Nucleus accumbens (tissue), 56 donors: Measurements from ENCODE around the gene THY1.
"Not testable (repeated sequence)": the region's sequence is repeated elsewhere in the genome, so short reads cannot be mapped to it uniquely, and the experiment has no call there.

Experiments used
- DNase-seq, 56 donors: peaks; one replicate each; lab custom pipeline; 2025; lab: John Stamatoyannopoulos, UW

Gene THY1

DNA sequence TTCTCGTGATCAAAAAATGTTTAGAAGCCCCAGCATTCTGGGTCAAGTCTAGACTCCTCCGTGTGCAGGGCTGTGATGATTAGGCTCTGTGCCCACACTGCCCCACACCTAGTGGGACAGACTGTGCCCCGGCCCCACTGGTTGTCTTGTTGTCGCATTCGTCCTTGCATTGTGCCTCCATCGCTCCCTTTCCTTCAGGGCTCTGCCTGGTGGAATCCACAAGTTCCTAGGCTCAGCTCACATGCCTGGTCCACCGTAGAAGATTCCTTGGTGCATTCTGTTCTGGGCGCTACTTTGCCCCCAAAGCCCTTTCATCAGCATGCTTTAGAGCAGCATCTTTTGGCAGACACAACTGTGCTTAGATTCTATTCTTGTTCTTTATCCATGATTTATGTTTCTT lies 23.5 kb upstream of the THY1 start:
- no peak for DNase-seq

DNA sequence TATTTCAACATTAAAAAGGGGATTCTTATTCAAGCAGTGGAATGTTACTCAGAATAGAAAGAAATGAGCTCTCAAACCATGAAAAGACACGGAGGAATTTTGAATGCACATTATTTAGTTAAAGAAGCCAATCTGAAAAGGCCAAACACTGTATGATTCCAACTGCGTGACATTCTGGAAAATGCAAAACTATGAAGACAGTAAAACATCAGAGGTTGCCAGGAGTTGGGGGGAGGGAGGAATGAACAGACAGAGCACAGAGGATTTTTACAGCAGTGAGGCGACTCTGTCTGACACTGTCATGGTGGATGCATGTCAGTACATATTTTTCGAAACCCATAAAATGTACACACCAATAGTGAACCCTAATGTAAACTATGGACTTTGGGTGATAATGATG lies 22.9 kb upstream of the THY1 start:
- peak in 7 of 56 donors; percentile 18 to 37 (median 24) for DNase-seq

DNA sequence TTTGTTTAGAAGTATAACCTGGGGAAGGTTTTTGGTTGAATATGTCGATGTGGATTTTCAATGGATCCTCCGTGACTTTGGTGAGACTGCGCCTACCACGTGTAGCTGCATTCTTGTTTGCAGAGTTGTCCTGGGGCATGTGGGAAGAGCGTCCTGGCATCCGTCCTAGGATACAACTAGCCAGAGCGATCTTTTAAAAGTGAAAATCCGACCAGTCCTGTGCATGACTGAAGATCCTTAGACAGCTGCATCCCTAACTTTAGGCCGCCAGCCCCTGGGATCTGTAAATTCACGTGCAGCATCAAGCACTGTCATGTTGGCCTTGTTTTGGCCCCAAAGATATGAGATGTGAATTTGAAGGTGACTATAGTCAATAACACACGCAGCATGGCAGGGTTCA lies 22.4 kb upstream of the THY1 start:
- DNase-seq: no peak

DNA sequence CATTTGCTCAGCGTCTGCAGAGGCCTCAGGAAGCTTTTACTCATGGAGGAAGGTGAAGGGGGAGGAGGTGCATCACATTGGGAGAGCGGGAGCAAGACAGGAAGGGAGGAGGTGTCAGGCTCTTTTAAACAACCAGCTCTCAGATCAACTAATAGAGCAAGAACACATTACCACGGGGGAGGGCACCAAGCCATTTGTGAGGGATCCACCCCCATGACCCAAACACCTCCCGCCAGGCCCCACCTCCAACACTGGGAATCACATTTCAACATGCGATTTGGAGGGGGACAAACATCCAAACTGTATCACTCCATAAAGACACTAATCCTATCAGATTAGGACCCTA lies 18.9 kb upstream of the THY1 start:
- DNase-seq: no peak

DNA sequence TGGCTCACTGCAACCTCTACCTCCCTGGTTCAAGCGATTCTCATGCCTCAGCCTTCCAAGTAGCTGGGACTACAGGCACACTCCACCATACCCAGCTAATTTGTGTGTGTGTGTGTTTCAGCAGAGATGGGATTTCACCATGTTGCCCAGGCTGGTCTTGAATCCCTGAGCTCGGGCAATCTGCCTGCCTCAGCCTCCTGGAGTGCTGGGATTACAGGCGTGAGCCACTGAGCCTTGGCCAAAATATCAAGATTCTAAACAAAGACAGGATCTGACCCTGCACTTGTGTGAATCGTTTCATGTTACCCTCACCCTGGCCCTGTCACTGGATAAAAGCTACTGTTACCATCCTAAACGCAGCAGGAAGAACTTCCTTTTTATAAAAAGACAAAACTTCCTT lies 15.6 kb upstream of the THY1 start:
- no peak for DNase-seq

DNA sequence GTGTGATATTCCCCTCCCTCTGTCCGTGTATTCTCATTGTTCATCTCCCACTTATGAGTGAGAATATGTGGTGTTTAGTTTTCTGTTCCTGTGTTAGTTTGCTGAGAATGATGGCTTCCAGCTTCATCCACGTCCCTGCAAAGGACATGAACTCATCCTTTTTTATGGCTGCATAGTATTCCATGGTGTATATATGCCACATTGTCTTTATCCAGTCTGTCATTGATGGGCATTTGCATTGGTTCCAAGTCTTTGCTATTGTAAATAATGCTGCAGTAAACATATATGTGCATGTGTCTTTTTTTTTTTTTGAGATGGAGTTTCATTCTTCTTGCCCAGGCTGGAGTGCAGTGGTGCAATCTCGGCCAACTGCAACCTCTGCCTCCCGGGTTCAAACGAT lies 14.5 kb upstream of the THY1 start:
- not testable (repeated sequence) for DNase-seq

DNA sequence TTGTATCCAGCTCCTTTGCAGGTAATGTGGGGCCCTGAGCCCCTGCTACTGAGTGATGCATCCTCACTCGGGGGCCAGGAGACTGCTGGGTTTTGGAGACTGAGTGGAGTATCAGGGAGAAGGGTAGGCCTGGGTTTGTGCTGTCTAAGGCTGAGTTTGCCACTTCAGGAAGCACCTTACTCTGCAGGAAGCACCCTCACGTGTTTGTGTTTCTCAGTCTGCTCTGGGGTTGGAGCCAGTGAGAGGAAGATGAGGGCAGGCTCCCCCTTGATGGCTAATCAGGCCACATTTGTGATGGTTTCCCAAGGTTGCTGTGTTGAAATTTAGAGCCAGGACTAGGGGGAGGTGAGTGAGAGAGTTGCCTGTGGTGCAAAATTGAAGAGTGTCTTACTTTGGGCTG lies 13.7 kb upstream of the THY1 start:
- DNase-seq: no peak

DNA sequence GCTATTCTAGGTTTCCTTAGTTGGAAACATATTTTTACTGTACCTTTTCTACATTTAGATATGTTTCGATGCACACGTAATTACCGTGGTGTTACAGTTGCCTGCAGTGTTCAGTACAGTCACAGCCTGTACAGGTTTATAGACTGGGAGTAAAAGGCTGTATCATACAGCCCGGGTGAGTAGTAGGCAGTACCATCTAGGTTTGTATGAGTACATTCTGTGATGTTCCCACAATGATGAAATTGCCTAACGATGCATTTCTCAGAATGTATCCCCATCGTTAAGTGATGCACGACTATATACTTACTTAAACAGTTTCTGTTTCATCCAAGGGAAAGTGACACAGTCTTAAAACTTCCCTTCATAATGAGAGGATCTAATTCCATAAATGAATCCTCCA lies 13.1 kb upstream of the THY1 start:
- DNase-seq: no peak

DNA sequence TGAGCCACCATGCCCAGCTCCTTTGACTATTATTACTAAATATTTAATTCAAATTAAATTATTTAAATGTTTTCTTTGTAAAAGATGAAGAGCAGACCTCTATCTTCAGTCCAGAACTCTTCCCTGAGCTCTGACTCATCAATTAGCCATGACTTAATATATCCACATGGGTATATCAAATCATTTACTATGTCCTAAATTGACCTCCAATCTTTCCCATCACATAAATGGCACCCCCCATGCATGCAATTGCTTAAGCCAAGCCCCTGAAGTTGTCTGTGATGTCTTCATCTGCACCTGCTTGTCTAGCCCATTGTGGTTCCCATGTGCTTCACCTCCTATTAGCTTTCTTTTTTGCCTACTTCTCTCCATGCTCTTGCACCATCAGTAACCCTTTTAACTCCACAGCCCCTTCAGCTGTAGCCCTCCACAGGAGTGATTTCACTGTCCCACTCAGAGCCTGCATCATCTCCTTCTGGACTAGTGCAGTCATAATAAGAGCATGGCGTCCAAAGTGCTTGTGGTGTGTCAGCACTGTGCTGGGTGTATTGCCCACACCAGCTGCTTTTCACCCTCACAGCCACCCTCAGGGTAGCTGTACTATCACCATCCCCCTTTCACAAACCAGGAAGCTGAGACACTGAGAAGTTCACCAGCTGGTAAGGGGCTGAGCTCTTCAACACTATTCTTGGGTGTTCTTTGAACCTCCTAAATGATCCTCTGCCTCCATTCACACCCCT lies 11.8 kb upstream of the THY1 start:
- no peak for DNase-seq

DNA sequence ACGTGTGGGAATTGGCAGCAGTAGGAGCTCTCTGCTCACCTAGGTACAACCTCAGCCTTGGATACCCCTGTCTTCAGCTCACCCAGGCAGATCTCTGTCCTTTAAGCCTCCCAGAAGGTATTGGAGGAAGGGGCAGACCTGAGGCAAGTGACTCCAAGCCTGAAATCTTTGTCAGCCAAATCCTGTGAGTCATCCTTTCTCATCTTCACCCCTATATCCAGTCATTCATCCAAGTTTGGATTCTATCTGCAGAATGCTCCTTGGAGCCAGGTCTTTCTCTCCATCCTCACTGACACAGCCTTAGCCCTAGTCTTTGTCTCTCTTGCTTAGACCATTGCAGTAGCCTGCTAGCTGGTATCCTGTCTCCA lies 10.4 kb upstream of the THY1 start:
- peak in 3 of 56 donors; percentile 37 to 49 (median 47) for DNase-seq

DNA sequence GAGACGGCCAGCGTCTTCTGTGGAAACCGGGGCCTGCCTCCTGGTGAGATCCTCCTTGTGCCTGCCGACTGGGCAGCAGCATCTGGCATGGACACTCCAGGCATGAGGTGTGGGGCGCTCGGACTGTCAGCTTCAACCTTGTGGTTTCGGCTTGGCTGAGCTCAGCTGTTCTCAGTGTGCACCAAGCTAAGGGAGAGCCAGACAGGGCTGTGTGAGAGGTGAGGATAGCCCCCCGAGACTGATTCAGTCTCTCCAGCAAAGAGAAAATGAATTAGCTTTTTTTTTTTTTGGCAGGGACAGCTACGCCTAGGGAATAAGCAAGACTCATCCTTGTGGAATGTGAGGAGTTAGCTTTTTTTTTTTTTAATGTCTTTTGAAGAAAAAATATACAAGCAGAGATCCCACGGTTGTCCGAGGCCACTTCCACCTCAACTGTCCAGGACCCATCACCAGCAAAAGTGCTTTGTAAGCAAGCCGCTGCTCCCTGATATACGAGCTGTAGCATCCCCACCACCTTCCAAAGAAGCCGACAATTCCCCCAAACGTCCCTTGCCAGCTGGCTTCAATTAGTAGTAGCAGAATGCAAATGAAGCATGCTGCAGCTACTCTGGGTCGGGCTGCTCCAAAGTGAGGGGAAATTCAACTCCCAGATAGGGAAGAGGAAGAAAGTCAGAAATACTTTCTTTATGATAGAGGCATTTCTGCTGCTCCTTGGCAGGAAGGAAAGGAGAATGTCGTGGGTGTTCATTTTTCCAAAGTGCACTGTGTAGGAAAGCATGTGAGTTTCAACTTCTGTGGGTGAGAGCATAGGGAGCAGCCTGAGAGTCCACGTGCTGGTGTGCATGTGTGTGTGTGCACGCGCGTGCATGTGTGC lies 9.7 kb upstream of the THY1 start:
- DNase-seq: peak in 15 of 56 donors; percentile 24 to 68 (median 49)

DNA sequence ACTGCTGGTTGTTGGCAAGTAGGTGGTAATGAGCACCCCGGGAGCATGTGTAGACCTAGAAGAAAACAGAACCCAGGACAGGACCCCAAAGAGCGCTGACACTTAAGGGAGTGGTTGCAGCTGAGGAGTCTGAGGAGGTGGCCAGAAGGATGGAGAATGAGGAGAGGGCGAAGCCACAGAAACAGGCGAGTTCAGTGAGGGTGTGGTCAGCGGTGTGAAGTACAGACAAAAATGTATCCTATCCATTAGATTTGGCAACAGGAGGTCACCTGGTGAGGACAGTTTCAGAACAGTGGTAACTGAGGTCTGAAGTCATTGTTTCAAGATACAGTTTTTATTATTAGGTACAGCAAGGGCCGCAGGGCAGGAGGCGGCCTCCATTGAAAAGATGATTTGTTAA lies 8.6 kb upstream of the THY1 start:
- no peak for DNase-seq

DNA sequence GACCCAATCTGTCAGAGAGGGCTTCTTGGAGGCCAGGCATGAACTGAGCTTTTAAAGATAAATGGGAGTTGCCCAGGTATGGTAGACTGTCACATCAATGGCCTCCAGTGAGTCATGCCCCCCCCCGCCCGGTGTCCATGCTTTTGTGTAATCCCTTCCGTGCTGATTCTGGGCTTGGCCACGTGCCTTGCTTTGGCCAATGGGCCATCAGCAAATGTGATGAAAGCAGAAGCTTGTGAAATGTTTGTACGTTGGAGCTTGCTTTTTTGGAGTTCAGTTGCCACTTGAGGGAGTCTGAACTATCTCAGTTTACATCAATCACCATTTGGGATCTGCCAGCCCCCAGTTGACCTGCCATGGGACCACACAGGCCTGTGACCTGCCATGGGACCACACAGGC lies 4.3 kb upstream of the THY1 start:
- DNase-seq: no peak

DNA sequence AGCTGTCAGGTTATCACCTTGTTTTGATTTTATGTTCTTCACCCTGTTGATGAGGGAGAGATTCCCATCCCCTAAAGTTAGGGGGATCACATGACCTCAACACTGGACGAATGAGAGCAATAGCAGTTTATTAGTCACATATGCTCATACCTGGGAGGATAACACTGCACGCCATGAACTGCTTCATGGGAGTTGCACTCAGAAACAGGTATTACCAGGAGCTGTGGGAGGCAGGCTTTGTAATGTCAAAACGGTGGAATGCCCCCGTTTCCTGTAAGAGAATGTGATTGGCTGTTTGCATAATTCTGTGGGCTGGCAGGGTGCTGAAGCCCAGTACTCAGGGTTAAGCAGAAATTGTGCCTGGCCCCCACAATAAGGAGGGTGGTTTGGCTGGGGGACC lies 3.2 kb upstream of the THY1 start:
- peak in 6 of 56 donors; percentile 14 to 37 (median 29) for DNase-seq

DNA sequence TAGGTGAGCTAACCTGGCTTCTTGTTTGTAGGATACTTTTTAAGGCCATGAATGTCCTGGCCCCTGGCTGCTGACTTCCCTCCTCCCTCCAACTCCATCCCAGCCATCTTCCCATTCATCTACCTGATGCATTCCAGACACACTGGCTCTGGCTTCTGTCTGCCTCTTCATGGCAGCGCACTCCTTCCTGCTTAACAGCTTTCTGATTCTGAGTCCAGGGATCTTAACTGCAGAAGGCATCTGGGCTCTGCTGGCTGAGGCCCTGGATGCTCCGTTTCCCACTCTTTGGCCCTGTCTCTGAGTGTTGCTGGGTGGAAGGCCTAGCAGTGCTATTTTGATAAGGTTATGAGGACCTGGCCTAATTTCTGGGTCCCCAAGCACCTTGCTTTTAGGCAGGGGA lies 1.8 kb upstream of the THY1 start:
- DNase-seq: no peak

DNA sequence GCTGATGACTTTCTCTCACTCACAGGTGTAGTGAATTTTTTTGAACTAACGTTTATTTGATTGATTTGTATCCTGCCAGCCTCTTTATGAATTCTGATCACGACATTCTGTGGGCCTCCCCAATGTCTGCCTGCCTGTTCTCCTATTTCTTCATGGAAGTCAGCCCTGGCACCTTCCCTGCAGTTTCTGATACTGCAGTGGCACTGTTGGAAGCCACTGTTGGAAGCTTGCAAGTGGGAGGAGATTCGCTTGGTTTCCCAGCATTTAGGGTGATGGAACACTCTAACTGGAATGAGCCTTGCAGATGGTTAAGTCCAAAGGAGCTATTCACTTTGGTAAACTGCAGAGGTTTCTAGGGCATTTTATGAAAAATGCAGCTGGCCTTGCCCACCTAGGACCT lies 1.3 kb upstream of the THY1 start:
- DNase-seq: peak in 1 of 56 donors; percentile 11

DNA sequence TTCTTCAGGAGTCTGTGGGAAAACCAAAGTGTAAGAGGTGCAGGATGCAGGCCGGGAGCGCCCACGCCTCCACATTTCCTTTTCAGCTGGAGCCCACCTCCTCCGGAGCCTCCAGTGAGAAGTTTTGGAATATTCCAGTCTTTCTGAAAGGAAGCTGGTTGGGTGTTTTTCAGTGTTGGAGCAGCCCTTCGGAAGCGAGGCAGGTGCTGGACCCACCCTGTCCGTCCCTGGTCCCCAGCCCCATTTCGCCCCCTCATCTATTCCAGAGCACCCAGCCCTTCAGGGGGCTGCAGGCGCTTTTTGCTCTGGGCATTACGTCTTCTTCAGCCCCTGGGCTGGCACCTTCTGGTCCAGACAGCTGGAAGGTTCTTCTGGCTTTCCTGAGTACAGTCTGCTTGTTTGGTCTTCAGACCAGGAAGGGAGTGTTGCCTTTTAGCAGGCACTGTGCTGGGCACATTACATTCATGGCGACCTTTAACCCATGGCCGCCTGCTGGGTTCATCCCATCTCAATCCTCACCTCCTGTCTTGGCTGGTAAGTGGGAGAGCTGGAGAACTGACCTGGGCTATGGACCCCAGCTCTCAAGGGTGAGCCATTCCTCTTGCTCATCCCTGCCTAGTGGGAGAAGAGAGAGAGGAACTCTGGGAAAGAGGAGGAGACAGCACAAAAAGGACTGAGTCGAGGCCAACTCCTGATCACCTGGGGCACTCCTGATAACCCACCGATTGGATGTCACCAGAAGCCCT lies 710 bp upstream of the THY1 start:
- DNase-seq: no peak

DNA sequence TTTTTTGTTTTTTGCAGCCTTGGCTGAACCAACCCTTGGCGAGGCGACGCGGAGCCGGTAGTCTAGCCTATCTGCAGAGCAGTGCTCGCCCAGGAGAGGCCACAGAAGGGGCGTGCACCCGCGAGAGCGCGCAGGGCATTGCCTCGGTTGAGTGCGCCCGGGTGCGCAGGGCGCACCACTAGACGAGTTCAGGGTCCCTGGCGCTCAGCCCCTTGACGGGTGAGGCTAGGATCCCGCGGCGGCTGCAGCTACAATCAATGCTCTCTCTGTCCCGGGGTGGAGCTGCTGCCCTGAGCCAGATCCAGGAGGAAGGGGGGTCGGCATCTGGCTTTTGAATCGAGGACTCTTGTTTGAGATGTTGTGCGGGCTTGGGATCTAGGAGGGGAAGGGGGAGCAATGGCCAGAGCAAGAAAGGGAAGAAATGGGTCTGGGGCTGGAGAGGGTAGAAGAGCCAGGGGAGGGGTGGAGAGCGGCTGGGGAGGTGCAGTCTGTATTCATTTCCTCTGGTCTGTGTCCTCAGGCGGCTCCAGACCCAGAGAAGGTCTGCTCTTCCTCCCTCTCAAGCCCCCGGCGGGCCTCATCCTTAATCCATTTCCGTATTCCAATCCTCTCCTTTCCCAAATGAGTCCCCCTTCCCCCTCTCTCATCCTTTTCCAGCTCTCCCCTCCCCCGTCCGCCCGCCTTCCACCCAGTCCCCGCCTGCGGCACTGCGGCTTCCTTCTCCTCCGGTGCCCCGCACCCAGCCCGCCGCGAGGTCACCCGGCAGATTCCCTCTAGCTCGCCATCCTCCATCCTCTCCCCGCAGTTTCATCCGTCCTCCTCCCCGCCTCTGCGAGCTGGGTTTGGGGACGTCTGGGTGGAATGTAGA lies 797 bp downstream of the THY1 start:
- peak in 41 of 56 donors; percentile 27 to 77 (median 52) for DNase-seq

DNA sequence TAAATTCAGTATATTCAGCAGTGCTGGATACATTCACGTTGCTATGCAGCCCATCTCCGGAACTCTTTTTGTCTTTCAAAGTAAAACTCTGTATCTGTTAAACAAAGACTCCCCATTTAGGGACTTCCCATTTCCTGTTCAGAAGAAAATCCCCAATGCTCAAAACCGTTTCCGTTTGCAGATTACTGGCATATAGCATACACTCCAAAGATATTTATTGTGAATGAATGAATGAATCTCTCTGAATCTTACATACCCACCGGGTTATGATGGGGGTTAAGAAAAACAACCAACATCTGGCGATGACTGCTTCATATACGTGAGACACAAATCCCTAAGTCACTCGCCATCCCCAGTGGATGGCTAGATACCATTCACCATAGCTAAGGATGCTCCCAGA lies 1.6 kb downstream of the THY1 start:
- DNase-seq: no peak

DNA sequence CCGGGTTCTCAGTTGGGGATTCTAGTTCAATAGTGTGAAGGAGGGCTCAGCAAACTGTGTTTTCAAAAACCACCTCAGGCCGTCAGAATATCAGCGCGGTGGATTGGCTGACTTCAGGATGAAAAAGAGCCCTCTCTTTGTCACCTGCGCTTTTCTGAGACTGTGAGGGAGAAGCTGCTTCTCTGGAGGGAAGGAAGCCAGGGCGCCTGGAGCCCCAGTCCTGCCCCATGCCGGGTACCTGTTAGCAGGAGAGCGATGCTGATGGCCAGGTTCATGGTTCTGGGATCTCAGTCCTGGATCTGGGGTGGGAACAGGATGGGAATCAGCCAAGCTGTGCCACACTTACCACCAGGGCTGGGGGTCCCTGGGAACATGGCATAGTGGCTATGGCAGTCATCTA lies 2.3 kb downstream of the THY1 start:
- no peak for DNase-seq
